Endothelial cell of umbilical vein (primary cell): ENCODE results near the gene VTI1A. TPM values are rescaled to one million over a fixed set of nuclear protein-coding genes. Genes with fewer than 3 reads are reported as not detected.

Experiments
- BruUV-seq: library from RNA; stranded (reverse); fragments of 400-500 nt; replicated peaks from 2 replicates; lab custom pipeline; 2021; lab: Mats Ljungman, UMichigan
- CTCF ChIA-PET: fragments of 300-600, 350-600 bp; sonication (Branson Sonifier 250); formaldehyde crosslinking; loops from one replicate; lab custom pipeline; 2021; ENCODE audit warnings: antibody characterized with exemption, inconsistent platforms; lab: Charles Lee
- POLR2A ChIA-PET: fragments of 300-600, 350-600 bp; sonication (Branson Sonifier 250); formaldehyde crosslinking; loops from one replicate; lab custom pipeline; 2021; ENCODE audit warnings: antibody characterized with exemption, inconsistent platforms; lab: Charles Lee
- DNase-seq: peaks from one replicate; pipeline ENCODE4 v3.0.0-alpha.2; 2011; ENCODE audit warnings: low read depth, low spot score
- FAIRE-seq: peaks from 2 replicates; lab custom pipeline; 2011; peaks lifted over from hg19 to GRCh38; lab: Jason Lieb, UNC
- H2AFZ ChIP-seq: 2 replicates; pipeline ENCODE4 v1.6.0; 2012; ENCODE audit warnings: low read depth, low read length, control low read depth, inconsistent platforms
- H3K27ac ChIP-seq: 2 replicates; pipeline ENCODE4 v1.5.1; 2011; ENCODE audit warnings: low read depth, mild to moderate bottlenecking, control low read depth, low read length, moderate library complexity; ENCODE audit not compliant: insufficient read depth
- H3K27me3 ChIP-seq, 2 experiments: 2 replicates each; pipeline versions ENCODE4 v1.6.0 to v1.6.1; 2011; ENCODE audit warnings: low read length in 2 of 2, mixed read lengths in 1 of 2; ENCODE audit not compliant: control insufficient read depth in 2 of 2, insufficient read depth in 2 of 2
- H3K36me3 ChIP-seq, 2 experiments: 2 replicates in 1 of 2; 3 replicates in 1 of 2; pipeline ENCODE4 v1.5.1; 2011; ENCODE audit warnings: low read length in 2 of 2, mild to moderate bottlenecking in 1 of 2, moderate library complexity in 1 of 2; ENCODE audit not compliant: control insufficient read depth in 2 of 2, insufficient read depth in 2 of 2; ENCODE audit errors: extremely low read depth in 1 of 2
- H3K4me1 ChIP-seq: 3 replicates; pipeline ENCODE4 v1.5.1; 2011; ENCODE audit warnings: mild to moderate bottlenecking, low read length; ENCODE audit not compliant: control insufficient read depth, insufficient read depth; ENCODE audit errors: extremely low read depth
- H3K4me2 ChIP-seq: 2 replicates; pipeline ENCODE4 v1.6.1; 2011; ENCODE audit warnings: low read length, control low read depth, mixed read lengths; ENCODE audit not compliant: insufficient read depth
- H3K4me3 ChIP-seq, 3 experiments: fragments of 200-600 bp in 1 of 3; sonication (generic), shearing (Covaris generic) in 1 of 3; replicated peaks in 1 of 3; 2 replicates each; pipeline ENCODE4 v1.5.1; 2011 to 2016; ENCODE audit warnings: control low read depth in 3 of 3, low read length in 3 of 3, mild to moderate bottlenecking in 2 of 3, inconsistent platforms in 1 of 3, low read depth in 1 of 3, moderate library complexity in 1 of 3; ENCODE audit not compliant: insufficient read depth in 1 of 3
- H3K79me2 ChIP-seq: 2 replicates; pipeline ENCODE4 v1.6.0; 2012; ENCODE audit warnings: low read length, inconsistent platforms; ENCODE audit not compliant: control insufficient read depth, insufficient read depth
- H3K9ac ChIP-seq: replicated peaks from 2 replicates; pipeline ENCODE3; 2011; ENCODE audit warnings: low read length, control low read depth; ENCODE audit not compliant: insufficient read depth; ENCODE audit errors: extremely low read depth
- H3K9me1 ChIP-seq: replicated peaks from 3 replicates; pipeline ENCODE4 v1.6.0; 2011; ENCODE audit warnings: mild to moderate bottlenecking, low read length; ENCODE audit not compliant: control insufficient read depth, insufficient read depth; ENCODE audit errors: extremely low read depth
- H3K9me3 ChIP-seq: replicated peaks from 2 replicates; pipeline ENCODE4 v1.5.1; 2012; ENCODE audit warnings: low read length, inconsistent platforms; ENCODE audit not compliant: control insufficient read depth, insufficient read depth
- H4K20me1 ChIP-seq: replicated peaks from 2 replicates; pipeline ENCODE3; 2011; ENCODE audit warnings: mild to moderate bottlenecking, low read length; ENCODE audit not compliant: control insufficient read depth, insufficient read depth; ENCODE audit errors: extremely low read depth
- CTCF ChIP-seq, 2 donors: IDR thresholded peaks; 1 replicate in 1 of 2; 2 replicates in 1 of 2; pipeline ENCODE4 v1.5.1; 2011; ENCODE audit warnings: low read length in 2 of 2, mild to moderate bottlenecking in 2 of 2, moderate library complexity in 2 of 2, control low read depth in 1 of 2, inconsistent platforms in 1 of 2, low read depth in 1 of 2; ENCODE audit not compliant: insufficient read depth in 1 of 2; ENCODE audit errors: extremely low read depth in 1 of 2
- EZH2 ChIP-seq: IDR thresholded peaks from 2 replicates; pipeline ENCODE4 v1.6.1; 2012; ENCODE audit warnings: borderline replicate concordance, low read depth, mild to moderate bottlenecking, moderate library complexity, low read length, inconsistent platforms; ENCODE audit not compliant: severe bottlenecking
- FOS ChIP-seq: IDR thresholded peaks from 2 replicates; pipeline ENCODE4 v1.6.1; 2011; ENCODE audit warnings: mild to moderate bottlenecking, low read length, moderate library complexity, borderline replicate concordance; ENCODE audit not compliant: insufficient read depth
- GATA2 ChIP-seq: IDR thresholded peaks from 2 replicates; pipeline ENCODE4 v1.7.0; 2011; ENCODE audit warnings: low read depth, mild to moderate bottlenecking, moderate library complexity, mixed read lengths, low read length; ENCODE audit not compliant: insufficient read length, insufficient read depth
- JUN ChIP-seq: IDR thresholded peaks from 2 replicates; pipeline ENCODE4 v1.6.1; 2011; ENCODE audit warnings: borderline replicate concordance, low read depth; ENCODE audit not compliant: insufficient read length, insufficient read depth
- MAX ChIP-seq: IDR thresholded peaks from 2 replicates; pipeline ENCODE4 v1.6.1; 2011; ENCODE audit not compliant: insufficient read depth, insufficient read length
- MYC ChIP-seq: IDR thresholded peaks from one replicate; pipeline ENCODE4 v1.6.1; 2011; ENCODE audit warnings: mild to moderate bottlenecking, low read depth, low read length
- POLR2A ChIP-seq: IDR thresholded peaks from 2 replicates; pipeline ENCODE4 v1.6.1; 2012; ENCODE audit warnings: low read depth, mild to moderate bottlenecking, control low read depth, low read length
- POLR2AphosphoS5 ChIP-seq: IDR thresholded peaks from 2 replicates; pipeline ENCODE4 v1.6.1; 2012; ENCODE audit warnings: low read depth, mild to moderate bottlenecking, control low read depth, low read length, moderate library complexity; ENCODE audit not compliant: insufficient read depth
- dilution Hi-C: fragments of 300-500 bp; cut with MboI; formaldehyde crosslinking; loops from one replicate; pipeline ENCODE4 v1.15.0; 2019; ENCODE audit warnings: low sequenced_read_pairs; ENCODE audit not compliant: extremely low pct_ligation_motif_present
- intact Hi-C: fragments of 100-400 bp; cut with micrococcal nuclease; formaldehyde crosslinking; loops from one replicate; pipeline ENCODE4 v1.10.0; 2022
- polyA plus RNA-seq, 4 experiments: library from polyadenylated mRNA; depleted of rRNA in 3 of 4; stranded (reverse) in 3 of 4; unstranded in 1 of 4; fragments of >200 nt; gene quantifications; 2 replicates each; pipeline versions ENCODE4 v1.2.1 to v1.2.3, GENCODE V29; 2011 to 2012; ENCODE audit warnings: missing spikeins in 1 of 4
- total RNA-seq: library from RNA; stranded (reverse); gene quantifications from 2 replicates; pipeline ENCODE4 v1.2.3, GENCODE V29; 2021

The VTI1A gene
- total and polyA plus RNA-seq, 2 donors (not counting 3 experiments of a cell fraction or from before 2014, with no cell fraction given), result 10.8 to 35.6 TPM

DNA sequence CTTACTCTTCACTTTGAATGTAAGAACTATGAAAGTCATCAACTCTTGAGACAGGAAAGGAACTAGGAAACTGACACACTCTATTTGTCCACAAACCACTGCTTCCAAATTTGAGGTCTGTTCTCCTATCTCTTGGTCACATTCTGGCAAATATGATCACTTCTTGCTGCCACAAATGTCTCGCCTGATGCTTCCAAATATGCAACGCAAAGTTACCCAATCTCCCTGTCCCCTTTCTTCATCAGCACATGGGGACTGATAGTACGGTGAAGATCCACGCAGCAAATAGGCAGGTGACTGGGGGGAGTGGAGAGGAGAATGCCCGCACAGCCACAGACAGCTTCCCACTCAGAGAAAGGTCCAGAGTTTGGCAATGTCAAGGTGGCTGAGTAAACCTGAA is 410.5 kb downstream of the VTI1A start:
- no peaks in the 10 kb centered on the region for H3K36me3 ChIP-seq

GRCh38 chr10:112858986-112859651 is 412.1 kb downstream of the VTI1A start:
- H3K9me1 ChIP-seq, result no peaks in the 10 kb centered on the region
- H3K9me3 ChIP-seq, result no peaks in the 10 kb centered on the region
- H3K79me2 ChIP-seq, result no peaks in the 10 kb centered on the region
- ChIA-PET CTCF (interaction anchor here (0.7 to 1.2 kb wide), 2 partner anchors 16 to 24 kb away, joined by 3 read pairs; no protein-coding TSS in a partner anchor), POLR2A (interaction anchor here (0.6 kb wide), 1 partner anchor 54 kb away, joined by 17 read pairs; no protein-coding TSS in a partner anchor)
- dilution Hi-C loops (no loop called here), intact Hi-C loops (no loop called here)
- peak; percentile 81 for FAIRE-seq
- DNase-seq, result peak; percentile 63
- no TSS peak for BruUV-seq
- H3K36me3 ChIP-seq, result no peaks in the 10 kb centered on the region
- H3K27ac ChIP-seq, result no peak overlapping the region
- H3K9ac ChIP-seq, result no peak overlapping the region
- H2AFZ ChIP-seq, result no peak overlapping the region
- no peaks in the 10 kb centered on the region for H3K4me1 ChIP-seq
- H3K27me3 ChIP-seq, result peaks cover 0 to 8% of the 10 kb centered on the region in 2 experiments
- no peak for TF ChIP-seq MAX
- no peak for TF ChIP-seq CTCF (IDR thresholded peaks at IDR 0.05; ENCODE audit: extremely low read depth in 1 of 2, insufficient read depth in 1 of 2, low read depth in 1 of 2, low read length in 2 of 2)
- no peak for TF ChIP-seq MYC
- no peak for TF ChIP-seq EZH2
- TF ChIP-seq GATA2, result no peak
- no peak for TF ChIP-seq JUN
- TF ChIP-seq POLR2A, result no peak
- TF ChIP-seq FOS, result no peak
- no peak for TF ChIP-seq POLR2AphosphoS5
- no peak overlapping the region for H3K4me3 ChIP-seq
- H4K20me1 ChIP-seq, result no peaks in the 10 kb centered on the region
- no peak overlapping the region for H3K4me2 ChIP-seq

More for the DNA sequence above, 410.5 kb downstream of the VTI1A start:
- Histone ChIP-seq H2AFZ (no peak overlapping the region), H3K9ac (no peak overlapping the region), H3K9me1 (no peaks in the 10 kb centered on the region), H3K9me3 (no peaks in the 10 kb centered on the region), H3K27me3 (peaks cover 0 to 8% of the 10 kb centered on the region in 2 experiments), H3K4me3 (no peak overlapping the region), H3K79me2 (no peaks in the 10 kb centered on the region), H4K20me1 (no peaks in the 10 kb centered on the region), H3K4me1 (no peaks in the 10 kb centered on the region), H3K4me2 (no peak overlapping the region), H3K27ac (no peak overlapping the region)
- intact Hi-C loops (no loop called here), dilution Hi-C loops (no loop called here)
- TF ChIP-seq EZH2, result no peak
- FAIRE-seq, result no peak
- no TSS peak for BruUV-seq
- CTCF ChIA-PET, result no interaction called here
- POLR2A ChIA-PET, result no interaction called here
- DNase-seq, result no peak
